Stimulated activated CD4-positive, alpha-beta T cell treated with anti-CD3 and anti-CD28 coated beads, Interleukin-4, amount 100 ng/mL, for 48 hours (primary cell): ENCODE data around the gene UVRAG.

Source experiments
- DNase-seq, 2 donors: peaks; one replicate each; pipeline ENCODE4 v3.0.0-alpha.2; 2020; ENCODE audit warnings: low read depth in 2 of 2

UVRAG gene

GRCh38 chr11:76115555-76115954 is 300.5 kb downstream of the UVRAG start:
- DNase-seq = no peak

GRCh38 chr11:76119032-76119431 is 304.0 kb downstream of the UVRAG start:
- no peak for DNase-seq

GRCh38 chr11:76119779-76120178 is 304.8 kb downstream of the UVRAG start:
- no peak for DNase-seq

GRCh38 chr11:76120513-76121101 is 305.6 kb downstream of the UVRAG start:
- no peak for DNase-seq

- no peak for DNase-seq
Measured at GRCh38 chr11:76123248-76123647, 308.2 kb downstream of the UVRAG start.

GRCh38 chr11:76124905-76125770 is 310.1 kb downstream of the UVRAG start:
- DNase-seq = no peak

GRCh38 chr11:76129729-76130128 is 314.7 kb downstream of the UVRAG start:
- DNase-seq = no peak

- DNase-seq = no peak
Measured at GRCh38 chr11:76131142-76131541, 316.1 kb downstream of the UVRAG start.

GRCh38 chr11:76131671-76132631 is 316.9 kb downstream of the UVRAG start:
- DNase-seq = no peak

GRCh38 chr11:76134239-76134638 is 319.2 kb downstream of the UVRAG start:
- no peak for DNase-seq

- DNase-seq = no peak
Measured at GRCh38 chr11:76135491-76135890, 320.5 kb downstream of the UVRAG start.

GRCh38 chr11:76139314-76139713 is 324.3 kb downstream of the UVRAG start:
- DNase-seq = no peak

- DNase-seq = no peak
Measured at GRCh38 chr11:76140912-76141574, 326.0 kb downstream of the UVRAG start.

- no peak for DNase-seq
Measured at GRCh38 chr11:76141901-76142588, 327.0 kb downstream of the UVRAG start.

- no peak for DNase-seq
Measured at GRCh38 chr11:76143274-76143673, 328.3 kb downstream of the UVRAG start.

- DNase-seq = no peak
Measured at GRCh38 chr11:76147106-76147740, 332.2 kb downstream of the UVRAG start.

GRCh38 chr11:76148231-76148630 is 333.2 kb downstream of the UVRAG start:
- no peak for DNase-seq

GRCh38 chr11:76148941-76149613 is 334.1 kb downstream of the UVRAG start:
- no peak for DNase-seq

- no peak for DNase-seq
Measured at GRCh38 chr11:76149713-76150112, 334.7 kb downstream of the UVRAG start.

GRCh38 chr11:76150141-76150540 is 335.1 kb downstream of the UVRAG start:
- DNase-seq = no peak
